ENCODE measurements around the gene TPM4. TPM values are rescaled to one million over a fixed set of nuclear protein-coding genes. Genes with fewer than 3 reads are reported as not detected.
A peak's percentile ranks its signal among the peaks of the same experiment; 100 is the strongest.

TPM4 gene
- polyA plus RNA-seq, 3 donors = 144 to 170 (median 146) TPM

GRCh38 chr19:16032509-16033135, 43.7 kb upstream of the TPM4 start:
- Mint-ChIP-seq H3K9me3 (peaks cover 0 to 8% (median 3%) of the 10 kb centered on the region in 7 donors), H3K4me3 (no peak overlapping the region), H3K27ac (peak overlapping the region in 3 of 7 donors; percentile 9 to 46 (median 40)), H3K4me1 (peaks cover 12% of the 10 kb centered on the region), H3K36me3 (no peaks in the 10 kb centered on the region), H3K27me3 (ENCODE audit: low read depth in 3 of 3) (no peaks in the 10 kb centered on the region)
- Histone ChIP-seq H3K79me2 (ENCODE audit: insufficient read depth, low read length) (no peaks in the 10 kb centered on the region), H3K27me3 (ENCODE audit: control insufficient read depth in 2 of 2, insufficient read depth in 2 of 2, low read length in 2 of 2) (no peaks in the 10 kb centered on the region), H3K4me2 (replicated peaks; ENCODE audit: extremely low read depth, low read length, poor library complexity, severe bottlenecking) (no peak overlapping the region), H3K4me1 (ENCODE audit: control insufficient read depth in 1 of 2, insufficient read depth in 2 of 2, low read length in 2 of 2) (peaks cover 12 to 13% of the 10 kb centered on the region in 2 donors), H2AFZ (ENCODE audit: insufficient read depth, low read depth, low read length, poor library complexity, severe bottlenecking) (no peak overlapping the region), H3K9ac (ENCODE audit: insufficient read depth, low read length, poor library complexity, severe bottlenecking) (no peak overlapping the region), H3K4me3 (replicated peaks in 1 of 3; ENCODE audit: low read depth in 2 of 3, low read length in 3 of 3) (no peak overlapping the region), H3K36me3 (replicated peaks in 1 of 2; ENCODE audit: control insufficient read depth in 1 of 2, insufficient read depth in 2 of 2, low read length in 2 of 2) (no peaks in the 10 kb centered on the region), H4K20me1 (ENCODE audit: insufficient read depth, low read length) (no peaks in the 10 kb centered on the region), H3K27ac (ENCODE audit: low read depth in 1 of 2, low read length in 2 of 2) (no peak overlapping the region), H3K9me3 (replicated peaks in 1 of 2; ENCODE audit: control insufficient read depth in 1 of 2, insufficient read depth in 1 of 2, low read length in 2 of 2) (peaks cover 0 to 2% of the 10 kb centered on the region in 2 donors)
- 97% methylated on average over 3 of the region's 3 CpGs for WGBS (ENCODE audit: insufficient coverage)
- intact Hi-C loops (cut with micrococcal nuclease) = no loop called here
- no peak for DNase-seq
- no peak for TF ChIP-seq CTCF (IDR thresholded peaks at IDR 0.05)

GRCh38 chr19:16033136-16033530, 43.2 kb upstream of the TPM4 start:
- Histone ChIP-seq H3K4me1 (ENCODE audit: control insufficient read depth in 1 of 2, insufficient read depth in 2 of 2, low read length in 2 of 2) (peaks cover 12 to 13% of the 10 kb centered on the region in 2 donors), H3K79me2 (ENCODE audit: insufficient read depth, low read length) (no peaks in the 10 kb centered on the region), H3K27me3 (ENCODE audit: control insufficient read depth in 2 of 2, insufficient read depth in 2 of 2, low read length in 2 of 2) (no peaks in the 10 kb centered on the region), H3K4me3 (replicated peaks in 1 of 3; ENCODE audit: low read depth in 2 of 3, low read length in 3 of 3) (no peak overlapping the region), H3K9me3 (replicated peaks in 1 of 2; ENCODE audit: control insufficient read depth in 1 of 2, insufficient read depth in 1 of 2, low read length in 2 of 2) (peaks cover 0 to 2% of the 10 kb centered on the region in 2 donors), H2AFZ (ENCODE audit: insufficient read depth, low read depth, low read length, poor library complexity, severe bottlenecking) (no peak overlapping the region), H4K20me1 (ENCODE audit: insufficient read depth, low read length) (no peaks in the 10 kb centered on the region), H3K9ac (ENCODE audit: insufficient read depth, low read length, poor library complexity, severe bottlenecking) (no peak overlapping the region), H3K27ac (ENCODE audit: low read depth in 1 of 2, low read length in 2 of 2) (no peak overlapping the region), H3K36me3 (replicated peaks in 1 of 2; ENCODE audit: control insufficient read depth in 1 of 2, insufficient read depth in 2 of 2, low read length in 2 of 2) (no peaks in the 10 kb centered on the region), H3K4me2 (replicated peaks; ENCODE audit: extremely low read depth, low read length, poor library complexity, severe bottlenecking) (no peak overlapping the region)
- no peaks in the 10 kb centered on the region for H3K36me3 Mint-ChIP-seq
- peaks cover 0 to 8% (median 3%) of the 10 kb centered on the region in 7 donors for H3K9me3 Mint-ChIP-seq
- DNase-seq = no peak
- WGBS (ENCODE audit: insufficient coverage) = 100% methylated on average over 1 of the region's 3 CpGs
- intact Hi-C loops (cut with micrococcal nuclease) = no loop called here
- peak overlapping the region in 2 of 7 donors; percentile 40 to 46 for H3K27ac Mint-ChIP-seq
- TF ChIP-seq CTCF (IDR thresholded peaks at IDR 0.05) = no peak
- peaks cover 12% of the 10 kb centered on the region for H3K4me1 Mint-ChIP-seq
- H3K4me3 Mint-ChIP-seq = no peak overlapping the region
- H3K27me3 Mint-ChIP-seq (ENCODE audit: low read depth in 3 of 3) = peaks cover 0 to 2% (median 0%) of the 10 kb centered on the region in 3 donors

All from CD14-positive monocyte (primary cell).